CD4-positive, alpha-beta memory T cell (primary cell): ENCODE results near the gene RPL36. TPM values are rescaled to one million over a fixed set of nuclear protein-coding genes. Genes with fewer than 3 reads are reported as not detected.

ENCODE experiments used
- CTCF ChIA-PET: fragments of 350-600 bp; sonication (Branson Sonifier 250); formaldehyde crosslinking; loops from one replicate; lab custom pipeline; 2021; ENCODE audit warnings: inconsistent platforms; ENCODE audit not compliant: partially characterized antibody; lab: Charles Lee
- POLR2A ChIA-PET: fragments of 350-600 bp; sonication (Branson Sonifier 250); formaldehyde crosslinking; loops from one replicate; lab custom pipeline; 2021; ENCODE audit not compliant: partially characterized antibody; lab: Charles Lee
- DNase-seq, 5 donors: peaks; one replicate each; pipeline versions ENCODE4 v3.0.0 to v3.0.0-alpha.2; 2020 to 2022; ENCODE audit warnings: mixed read lengths in 1 of 5
- H3K27ac ChIP-seq: one replicate; pipeline ENCODE4 v1.7.0; 2013; ENCODE audit warnings: low read depth, low read length
- H3K27me3 ChIP-seq: 2 replicates; pipeline ENCODE4 v1.7.0; 2013; ENCODE audit warnings: mild to moderate bottlenecking, low read length, moderate library complexity; ENCODE audit not compliant: insufficient read depth
- H3K36me3 ChIP-seq: 2 replicates; pipeline ENCODE4 v1.7.0; 2013; ENCODE audit warnings: mild to moderate bottlenecking, low read length, moderate library complexity; ENCODE audit not compliant: insufficient read depth
- H3K4me1 ChIP-seq: 2 replicates; pipeline ENCODE4 v1.7.0; 2013; ENCODE audit warnings: mild to moderate bottlenecking, low read length, moderate library complexity; ENCODE audit not compliant: insufficient read depth
- H3K4me3 ChIP-seq, 2 donors: one replicate each; pipeline ENCODE4 v1.7.0; 2013; ENCODE audit warnings: low read length in 2 of 2, mild to moderate bottlenecking in 1 of 2
- H3K9me3 ChIP-seq, 2 donors: one replicate each; pipeline ENCODE4 v1.7.0; 2013; ENCODE audit warnings: low read length in 2 of 2, control low read depth in 1 of 2; ENCODE audit not compliant: control insufficient read depth in 1 of 2
- H3K27ac Mint-ChIP-seq, 7 donors: one replicate each; pipeline ENCODE4 v1.8.0; 2020 to 2021; ENCODE audit warnings: mixed read lengths in 7 of 7, mild to moderate bottlenecking in 6 of 7, inconsistent platforms in 3 of 7, moderate library complexity in 3 of 7
- H3K27me3 Mint-ChIP-seq, 2 donors: one replicate each; pipeline ENCODE4 v1.8.0; 2020 to 2021; ENCODE audit warnings: mixed read lengths in 2 of 2
- H3K36me3 Mint-ChIP-seq, 2 donors: one replicate each; pipeline ENCODE4 v1.8.0; 2020 to 2021; ENCODE audit warnings: mixed read lengths in 2 of 2, inconsistent platforms in 1 of 2, mild to moderate bottlenecking in 1 of 2
- H3K4me1 Mint-ChIP-seq, 4 donors: one replicate each; pipeline ENCODE4 v1.8.0; 2020 to 2021; ENCODE audit warnings: mixed read lengths in 4 of 4, mild to moderate bottlenecking in 1 of 4
- H3K4me3 Mint-ChIP-seq, 8 donors: one replicate each; pipeline ENCODE4 v1.8.0; 2020 to 2021; ENCODE audit warnings: mixed read lengths in 8 of 8, mild to moderate bottlenecking in 7 of 8, moderate library complexity in 6 of 8, inconsistent platforms in 3 of 8
- H3K9me3 Mint-ChIP-seq, 8 donors: one replicate each; pipeline ENCODE4 v1.8.0; 2020 to 2021; ENCODE audit warnings: mixed read lengths in 8 of 8, mild to moderate bottlenecking in 5 of 8, inconsistent platforms in 3 of 8, moderate library complexity in 1 of 8
- intact Hi-C: fragments of 100-400 bp; cut with micrococcal nuclease; formaldehyde crosslinking; loops from one replicate; pipeline ENCODE4 v1.15.1; 2023
- polyA plus RNA-seq, 2 donors: library from polyadenylated mRNA; unstranded; fragments of 300-500 nt; fragmentation: Illumina TruSeq; gene quantifications; one replicate each; pipeline ENCODE4 v1.2.3, GENCODE V29; 2021
- total RNA-seq, 2 experiments: library from RNA; stranded (reverse); gene quantifications; one replicate each; pipeline ENCODE4 v1.2.3, GENCODE V29; 2021

Gene RPL36
- total and polyA plus RNA-seq, 4 experiments from 2014 or later = 1,675 to 2,485 (median 1,812) TPM

DNA sequence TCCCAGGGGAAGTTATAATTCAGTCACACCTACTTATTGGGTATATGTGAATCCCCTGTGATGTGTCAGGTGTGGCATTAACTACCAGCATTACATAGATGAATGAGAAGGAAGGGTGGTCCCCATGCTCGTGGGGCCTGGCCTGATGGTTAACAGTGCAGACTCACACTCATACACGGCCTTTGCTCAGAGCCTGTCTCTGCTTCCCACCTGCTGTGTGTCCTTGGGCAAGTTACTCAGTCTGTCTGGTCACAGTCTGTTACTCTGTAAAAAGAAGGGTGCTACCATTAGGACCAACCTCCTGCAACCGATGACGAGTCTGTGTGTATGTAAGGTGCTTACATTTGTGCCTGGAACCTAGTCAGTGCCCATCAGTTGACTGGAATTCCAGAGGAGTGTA is 43.4 kb upstream of the RPL36 start:
- Mint-ChIP-seq H3K36me3 (peaks cover 62 to 89% of the 10 kb centered on the region in 2 donors), H3K4me3 (no peak overlapping the region)

DNA sequence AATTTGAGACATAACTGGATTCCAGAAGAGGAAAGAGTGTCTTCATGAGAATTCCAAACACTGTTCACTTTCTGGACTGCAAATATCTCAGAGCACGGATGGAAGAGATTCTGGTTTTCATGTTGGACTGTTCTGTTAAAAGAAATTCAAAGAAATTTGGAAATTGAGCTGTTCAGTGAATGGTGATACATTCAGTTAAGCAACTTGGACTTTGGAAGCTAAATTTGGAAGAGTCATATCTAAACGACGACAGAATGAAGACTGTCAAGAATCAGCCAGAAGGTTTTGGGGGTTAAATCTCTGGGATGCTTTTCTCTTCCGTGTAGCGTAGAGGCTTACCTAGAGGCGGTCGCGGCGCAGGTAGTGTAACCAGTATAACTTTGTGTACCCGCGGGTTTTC is 41.6 kb upstream of the RPL36 start:
- no peak overlapping the region for H3K4me3 ChIP-seq
- peak overlapping the region in 1 of 7 donors; percentile 76 for H3K27ac Mint-ChIP-seq
- H3K27me3 ChIP-seq = no peaks in the 10 kb centered on the region
- no peaks in the 10 kb centered on the region for H3K4me1 ChIP-seq
- peaks cover 86% of the 10 kb centered on the region for H3K36me3 ChIP-seq
- POLR2A ChIA-PET = interaction anchor here (0.8 kb wide), 1 partner anchor 10 kb away, joined by 3 read pairs; no protein-coding TSS in a partner anchor
- CTCF ChIA-PET = no interaction called here
- H3K36me3 Mint-ChIP-seq = peaks cover 69 to 86% of the 10 kb centered on the region in 2 donors
- H3K4me1 Mint-ChIP-seq = peaks cover 7 to 25% (median 15%) of the 10 kb centered on the region in 4 donors
- H3K9me3 ChIP-seq = no peaks in the 10 kb centered on the region
- intact Hi-C loops = no loop called here
- no peak overlapping the region for H3K4me3 Mint-ChIP-seq
- H3K27me3 Mint-ChIP-seq = no peaks in the 10 kb centered on the region
- H3K27ac ChIP-seq = no peak overlapping the region
- H3K9me3 Mint-ChIP-seq = no peaks in the 10 kb centered on the region
- DNase-seq = no peak

More for the DNA sequence above, 43.4 kb upstream of the RPL36 start:
- CTCF ChIA-PET = no interaction called here
- POLR2A ChIA-PET = interaction anchor here (2.0 kb wide), 1 partner anchor 24 kb away, joined by 4 read pairs; the partner anchor contains the start of genes SAFB and SAFB2
- DNase-seq = no peak
- Histone ChIP-seq H3K9me3 (no peaks in the 10 kb centered on the region), H3K4me1 (peaks cover 6% of the 10 kb centered on the region), H3K27me3 (no peaks in the 10 kb centered on the region), H3K36me3 (peaks cover 85% of the 10 kb centered on the region), H3K27ac (no peak overlapping the region), H3K4me3 (no peak overlapping the region)
- Mint-ChIP-seq H3K9me3 (no peaks in the 10 kb centered on the region), H3K27me3 (no peaks in the 10 kb centered on the region), H3K27ac (peak overlapping the region in 2 of 7 donors; percentile 29 to 71), H3K4me1 (peaks cover 12 to 29% (median 20%) of the 10 kb centered on the region in 4 donors)
- intact Hi-C loops = no loop called here

- Histone ChIP-seq H3K36me3 (peaks cover 79% of the 10 kb centered on the region), H3K4me1 (no peaks in the 10 kb centered on the region), H3K27ac (no peak overlapping the region), H3K9me3 (no peaks in the 10 kb centered on the region), H3K27me3 (no peaks in the 10 kb centered on the region), H3K4me3 (no peak overlapping the region)
- Mint-ChIP-seq H3K4me1 (peaks cover 0 to 6% (median 2%) of the 10 kb centered on the region in 4 donors), H3K27ac (peak overlapping the region in 1 of 7 donors; percentile 68), H3K27me3 (no peaks in the 10 kb centered on the region), H3K4me3 (no peak overlapping the region), H3K9me3 (no peaks in the 10 kb centered on the region), H3K36me3 (peaks cover 69 to 83% of the 10 kb centered on the region in 2 donors)
- intact Hi-C loops = no loop called here
- ChIA-PET CTCF (no interaction called here), POLR2A (no interaction called here)
- no peak for DNase-seq
Measured at GRCh38 chr19:5651361-5651760, 38.7 kb upstream of the RPL36 start.

DNA sequence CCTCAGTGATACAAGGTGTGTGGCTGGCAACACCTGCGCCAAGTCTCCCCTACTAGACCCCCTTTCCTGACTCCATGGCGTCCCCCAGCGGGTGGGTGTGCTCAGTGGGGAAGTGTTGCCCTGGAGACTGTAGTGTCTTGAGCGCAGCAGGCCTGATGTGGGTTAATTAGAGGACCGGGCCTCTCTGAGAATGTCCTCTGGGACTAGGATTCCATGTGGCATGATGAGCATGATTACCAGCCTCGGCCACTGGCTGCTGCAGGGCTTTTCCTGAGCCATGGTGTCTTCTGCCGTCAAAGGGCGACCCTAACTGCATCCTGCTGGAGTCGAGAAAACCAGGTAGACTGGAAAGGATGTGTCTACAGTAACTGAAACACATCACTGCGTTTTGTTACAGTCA is 37.8 kb upstream of the RPL36 start:
- Mint-ChIP-seq H3K4me1 (peaks cover 0 to under 1% (median under 1%) of the 10 kb centered on the region in 4 donors), H3K4me3 (no peak overlapping the region)

GRCh38 chr19:5654931-5655330 is 35.2 kb upstream of the RPL36 start:
- Histone ChIP-seq H3K27ac (no peak overlapping the region), H3K27me3 (no peaks in the 10 kb centered on the region), H3K4me1 (no peaks in the 10 kb centered on the region), H3K36me3 (peaks cover 71% of the 10 kb centered on the region), H3K4me3 (no peak overlapping the region), H3K9me3 (no peaks in the 10 kb centered on the region)
- H3K27ac Mint-ChIP-seq = no peak overlapping the region
- H3K9me3 Mint-ChIP-seq = no peaks in the 10 kb centered on the region
- intact Hi-C loops = no loop called here
- ChIA-PET POLR2A (no interaction called here), CTCF (no interaction called here)
- peaks cover 0 to 1% (median 0%) of the 10 kb centered on the region in 4 donors for H3K4me1 Mint-ChIP-seq
- DNase-seq = no peak
- H3K4me3 Mint-ChIP-seq = no peak overlapping the region
- no peaks in the 10 kb centered on the region for H3K27me3 Mint-ChIP-seq
- peaks cover 53 to 71% of the 10 kb centered on the region in 2 donors for H3K36me3 Mint-ChIP-seq

More for the DNA sequence above, 37.8 kb upstream of the RPL36 start:
- Histone ChIP-seq H3K27ac (no peak overlapping the region), H3K36me3 (peaks cover 75% of the 10 kb centered on the region), H3K9me3 (no peaks in the 10 kb centered on the region), H3K4me3 (no peak overlapping the region), H3K27me3 (no peaks in the 10 kb centered on the region), H3K4me1 (no peaks in the 10 kb centered on the region)
- intact Hi-C loops = no loop called here
- DNase-seq = no peak
- CTCF ChIA-PET = no interaction called here
- Mint-ChIP-seq H3K27me3 (no peaks in the 10 kb centered on the region), H3K27ac (no peak overlapping the region), H3K9me3 (no peaks in the 10 kb centered on the region), H3K36me3 (peaks cover 64 to 79% of the 10 kb centered on the region in 2 donors)
- POLR2A ChIA-PET = no interaction called here

- ChIA-PET CTCF (no interaction called here), POLR2A (no interaction called here)
- intact Hi-C loops = no loop called here
- Mint-ChIP-seq H3K27ac (peak overlapping the region in 1 of 7 donors; percentile 42), H3K4me3 (no peak overlapping the region), H3K36me3 (peaks cover 50 to 72% of the 10 kb centered on the region in 2 donors), H3K4me1 (peaks cover 0 to 1% (median 0%) of the 10 kb centered on the region in 4 donors), H3K27me3 (no peaks in the 10 kb centered on the region), H3K9me3 (no peaks in the 10 kb centered on the region)
- Histone ChIP-seq H3K4me3 (no peak overlapping the region), H3K36me3 (peaks cover 72% of the 10 kb centered on the region), H3K4me1 (no peaks in the 10 kb centered on the region), H3K27ac (no peak overlapping the region), H3K27me3 (no peaks in the 10 kb centered on the region), H3K9me3 (no peaks in the 10 kb centered on the region)
- DNase-seq = no peak
Measured at GRCh38 chr19:5655412-5655811, 34.7 kb upstream of the RPL36 start.

DNA sequence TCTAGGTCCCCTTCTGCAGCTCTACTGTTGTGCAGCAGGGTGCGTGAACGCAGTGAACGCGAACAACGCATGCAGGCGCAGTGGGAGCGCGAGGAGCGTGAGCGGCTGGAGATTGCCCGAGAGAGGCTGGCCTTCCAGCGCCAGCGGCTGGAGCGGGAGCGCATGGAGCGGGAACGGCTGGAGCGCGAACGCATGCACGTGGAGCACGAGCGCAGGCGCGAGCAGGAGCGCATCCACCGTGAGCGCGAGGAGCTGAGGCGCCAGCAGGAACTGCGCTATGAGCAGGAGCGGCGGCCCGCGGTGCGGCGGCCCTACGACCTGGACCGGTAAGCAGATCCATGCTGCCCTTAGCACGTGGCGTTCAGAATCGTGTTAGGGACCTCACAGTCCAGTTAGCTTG is 28.6 kb upstream of the RPL36 start:
- Histone ChIP-seq H3K27me3 (no peaks in the 10 kb centered on the region), H3K4me3 (no peak overlapping the region), H3K9me3 (no peaks in the 10 kb centered on the region), H3K4me1 (no peaks in the 10 kb centered on the region), H3K27ac (no peak overlapping the region), H3K36me3 (peaks cover 72% of the 10 kb centered on the region)
- intact Hi-C loops = no loop called here
- Mint-ChIP-seq H3K36me3 (peaks cover 44 to 69% of the 10 kb centered on the region in 2 donors), H3K27me3 (no peaks in the 10 kb centered on the region), H3K27ac (no peak overlapping the region), H3K4me3 (no peak overlapping the region), H3K9me3 (no peaks in the 10 kb centered on the region), H3K4me1 (peaks cover 0 to 4% (median under 1%) of the 10 kb centered on the region in 4 donors)
- no peak for DNase-seq
- CTCF ChIA-PET = no interaction called here
- POLR2A ChIA-PET = no interaction called here
